ENCODE results near the gene SBNO2.

DNA sequence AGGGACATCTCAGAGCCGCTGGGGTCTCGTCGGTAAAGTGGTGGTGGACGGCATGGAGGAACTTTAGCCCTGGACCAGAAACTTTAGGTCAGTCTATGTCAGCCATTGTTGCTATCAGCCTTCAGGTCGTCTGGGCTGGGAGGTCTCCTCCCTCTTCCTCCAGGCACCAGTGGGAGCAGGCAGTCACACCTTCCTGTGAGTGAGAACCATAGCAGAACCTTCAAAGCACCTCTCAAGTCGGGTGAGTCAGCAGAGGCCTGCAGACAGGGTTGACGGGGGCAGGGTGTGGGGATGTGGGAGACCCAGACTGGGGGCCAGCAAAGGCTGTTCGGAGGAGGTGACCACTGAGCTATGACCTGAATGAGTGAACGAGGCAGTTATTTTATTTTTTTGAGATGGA, 15.4 kb upstream of the SBNO2 start:
- TF ChIP-seq POLR2A (IDR thresholded peaks at IDR 0.05) (no peak), EP300 (IDR thresholded peaks at IDR 0.05) (no peak), POLR2AphosphoS5 (IDR thresholded peaks at IDR 0.05) (no peak)
- TF ChIP-seq, protein P1, sequence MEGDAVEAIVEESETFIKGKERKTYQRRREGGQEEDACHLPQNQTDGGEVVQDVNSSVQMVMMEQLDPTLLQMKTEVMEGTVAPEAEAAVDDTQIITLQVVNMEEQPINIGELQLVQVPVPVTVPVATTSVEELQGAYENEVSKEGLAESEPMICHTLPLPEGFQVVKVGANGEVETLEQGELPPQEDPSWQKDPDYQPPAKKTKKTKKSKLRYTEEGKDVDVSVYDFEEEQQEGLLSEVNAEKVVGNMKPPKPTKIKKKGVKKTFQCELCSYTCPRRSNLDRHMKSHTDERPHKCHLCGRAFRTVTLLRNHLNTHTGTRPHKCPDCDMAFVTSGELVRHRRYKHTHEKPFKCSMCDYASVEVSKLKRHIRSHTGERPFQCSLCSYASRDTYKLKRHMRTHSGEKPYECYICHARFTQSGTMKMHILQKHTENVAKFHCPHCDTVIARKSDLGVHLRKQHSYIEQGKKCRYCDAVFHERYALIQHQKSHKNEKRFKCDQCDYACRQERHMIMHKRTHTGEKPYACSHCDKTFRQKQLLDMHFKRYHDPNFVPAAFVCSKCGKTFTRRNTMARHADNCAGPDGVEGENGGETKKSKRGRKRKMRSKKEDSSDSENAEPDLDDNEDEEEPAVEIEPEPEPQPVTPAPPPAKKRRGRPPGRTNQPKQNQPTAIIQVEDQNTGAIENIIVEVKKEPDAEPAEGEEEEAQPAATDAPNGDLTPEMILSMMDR (IDR thresholded peaks at IDR 0.05) = no peak

Data from gastroesophageal sphincter (tissue), 3 donors.